HCT116 (cell line): Measurements from ENCODE around the gene CTCFL. TPM values are rescaled to one million over a fixed set of nuclear protein-coding genes. Genes with fewer than 3 reads are reported as not detected.

Experiments
- ATAC-seq: fragments of 200-7000 bp; cut with Tn5 transposase; 2 replicates; pipeline ENCODE4 v1.9.1; 2020; ENCODE audit warnings: mild to moderate bottlenecking, moderate library complexity
- BruUV-seq: library from RNA; stranded (reverse); fragments of 400-500 nt; replicated peaks from 2 replicates; lab custom pipeline; 2021; lab: Mats Ljungman, UMichigan
- CTCF ChIA-PET: fragments of 300-600 bp; sonication (Branson Sonifier 250); formaldehyde crosslinking; loops from one replicate; lab custom pipeline; 2021; ENCODE audit warnings: antibody characterized with exemption; lab: Charles Lee
- POLR2A ChIA-PET: fragments of 300-600, 350-600 bp; sonication (Branson Sonifier 250); formaldehyde crosslinking; loops from one replicate; lab custom pipeline; 2021; ENCODE audit warnings: antibody characterized with exemption; lab: Charles Lee
- RAD21 ChIA-PET, 2 experiments: fragments of 300-600 bp; sonication (Branson Sonifier 250); formaldehyde crosslinking; loops; one replicate each; lab custom pipeline; 2023; ENCODE audit warnings: low total read pairs in 2 of 2; ENCODE audit not compliant: uncharacterized antibody in 2 of 2, unreplicated experiment in 2 of 2, low non-redundant PET in 1 of 2; lab: Charles Lee
- DNase-seq: peaks from one replicate; pipeline ENCODE4 v3.0.0-alpha.2; 2010; ENCODE audit warnings: low read depth, low spot score
- H2AFZ ChIP-seq: fragments of 200-600 bp; shearing (Covaris generic), sonication (generic); 2 replicates; pipeline ENCODE4 v1.6.1; 2017; ENCODE audit warnings: low read depth, mixed run types, mixed read lengths, antibody characterized with exemption, low read length; ENCODE audit not compliant: poor library complexity, severe bottlenecking
- H3K27ac ChIP-seq: 2 replicates; pipeline ENCODE4 v1.5.1; 2012; ENCODE audit warnings: low read depth, low read length
- H3K27me3 ChIP-seq: fragments of 200-600 bp; sonication (generic); 2 replicates; pipeline ENCODE4 v1.6.1; 2016; ENCODE audit warnings: mixed run types, low read length, mixed read lengths; ENCODE audit not compliant: insufficient read depth
- H3K36me3 ChIP-seq, 2 experiments: fragments of 200-500 bp in 1 of 2; fragments of 200-600 bp in 1 of 2; sonication (Bioruptor generic) in 1 of 2; sonication (generic) in 1 of 2; 2 replicates each; pipeline versions ENCODE4 v1.5.1 to v1.6.1; 2014 to 2016; ENCODE audit warnings: low read length in 2 of 2, inconsistent platforms in 1 of 2, mixed read lengths in 1 of 2, mixed run types in 1 of 2; ENCODE audit not compliant: insufficient read depth in 2 of 2, control insufficient read depth in 1 of 2
- H3K4me1 ChIP-seq, 2 experiments: fragments of 200-600 bp in 1 of 2; sonication (generic) in 1 of 2; 2 replicates each; pipeline versions ENCODE4 v1.5.1 to v1.6.1; 2012 to 2017; ENCODE audit warnings: low read length in 2 of 2, inconsistent platforms in 1 of 2, mild to moderate bottlenecking in 1 of 2, mixed read lengths in 1 of 2, mixed run types in 1 of 2, moderate library complexity in 1 of 2; ENCODE audit not compliant: insufficient read depth in 2 of 2, control insufficient read depth in 1 of 2
- H3K4me2 ChIP-seq: fragments of 200-600 bp; sonication (generic); 2 replicates; pipeline ENCODE4 v1.6.1; 2017; ENCODE audit warnings: mixed run types, low read length, mixed read lengths
- H3K4me3 ChIP-seq, 2 experiments: fragments of 200-600 bp in 1 of 2; sonication (generic) in 1 of 2; replicated peaks in 1 of 2; 2 replicates each; pipeline ENCODE4 v1.5.1; 2011 to 2016; ENCODE audit warnings: low read length in 2 of 2, control low read depth in 1 of 2, low read depth in 1 of 2, mild to moderate bottlenecking in 1 of 2, mixed read lengths in 1 of 2, mixed run types in 1 of 2
- H3K79me2 ChIP-seq: fragments of 200-600 bp; sonication (generic); 2 replicates; pipeline ENCODE4 v1.6.1; 2017; ENCODE audit warnings: mild to moderate bottlenecking, mixed run types, low read length, moderate library complexity, mixed read lengths; ENCODE audit not compliant: insufficient read depth
- H3K9ac ChIP-seq: fragments of 200-600 bp; sonication (generic); 2 replicates; pipeline ENCODE4 v1.6.1; 2016; ENCODE audit warnings: low read length, mixed read lengths
- H3K9me2 ChIP-seq: fragments of 200-600 bp; sonication (generic), shearing (Covaris generic); 2 replicates; pipeline ENCODE4 v1.6.1; 2017; ENCODE audit warnings: mixed run types, mild to moderate bottlenecking, moderate library complexity; ENCODE audit not compliant: insufficient read depth
- H3K9me3 ChIP-seq, 2 experiments: fragments of 200-500 bp in 1 of 2; fragments of 200-600 bp in 1 of 2; sonication (Bioruptor generic) in 1 of 2; sonication (generic) in 1 of 2; 2 replicates each; pipeline ENCODE4 v1.6.1; 2014 to 2017; ENCODE audit warnings: low read length in 2 of 2, mixed read lengths in 2 of 2, inconsistent platforms in 1 of 2, low read depth in 1 of 2, mild to moderate bottlenecking in 1 of 2, mixed run types in 1 of 2, moderate library complexity in 1 of 2; ENCODE audit not compliant: control insufficient read depth in 1 of 2, insufficient read depth in 1 of 2
- H4K20me1 ChIP-seq: fragments of 200-600 bp; sonication (generic), shearing (Covaris generic); 2 replicates; pipeline ENCODE4 v1.6.1; 2017; ENCODE audit warnings: mixed run types, mild to moderate bottlenecking, moderate library complexity; ENCODE audit not compliant: insufficient read depth
- CEBPB ChIP-seq: IDR thresholded peaks from 2 replicates; pipeline ENCODE4 v1.6.1; 2012; ENCODE audit warnings: low read depth
- CTCF ChIP-seq, 3 experiments: fragments of 200-600 bp in 1 of 3; sonication (generic) in 1 of 3; IDR thresholded peaks in 2 of 3; conservative IDR thresholded peaks in 1 of 3; 2 replicates each; pipeline ENCODE4 v1.5.1; 2012 to 2017; ENCODE audit warnings: low read depth in 2 of 3, low read length in 2 of 3, antibody characterized with exemption in 1 of 3, borderline replicate concordance in 1 of 3, control low read depth in 1 of 3, mild to moderate bottlenecking in 1 of 3, mixed read lengths in 1 of 3, mixed run types in 1 of 3, moderate library complexity in 1 of 3; ENCODE audit not compliant: insufficient read depth in 1 of 3
- POLR2AphosphoS5 ChIP-seq: IDR thresholded peaks from 2 replicates; pipeline ENCODE4 v1.6.1; 2011; ENCODE audit warnings: mild to moderate bottlenecking, low read depth, low read length, moderate library complexity
- REST ChIP-seq: IDR thresholded peaks from 2 replicates; pipeline ENCODE4 v1.6.1; 2012; ENCODE audit warnings: low read depth
- ZFX ChIP-seq: fragments of 450-650 bp; IDR thresholded peaks from 2 replicates; pipeline ENCODE4 v1.6.1; 2017
- ZNF274 ChIP-seq: fragments of 200-500 bp; sonication (Bioruptor generic); IDR thresholded peaks from 2 replicates; pipeline ENCODE4 v1.6.1; 2014; ENCODE audit warnings: mild to moderate bottlenecking, low read depth, low read length, inconsistent platforms
- intact Hi-C: fragments of 100-400 bp; cut with micrococcal nuclease; formaldehyde crosslinking; loops from 2 replicates; pipeline ENCODE4 v1.10.0; 2022
- total RNA-seq: library from RNA; stranded (reverse); gene quantifications from one replicate; pipeline ENCODE4 v1.2.1, GENCODE V29; 2021; ENCODE audit not compliant: unreplicated experiment

The CTCFL gene
- total RNA-seq, 1 experiment from 2014 or later, result 0.34 TPM

DNA sequence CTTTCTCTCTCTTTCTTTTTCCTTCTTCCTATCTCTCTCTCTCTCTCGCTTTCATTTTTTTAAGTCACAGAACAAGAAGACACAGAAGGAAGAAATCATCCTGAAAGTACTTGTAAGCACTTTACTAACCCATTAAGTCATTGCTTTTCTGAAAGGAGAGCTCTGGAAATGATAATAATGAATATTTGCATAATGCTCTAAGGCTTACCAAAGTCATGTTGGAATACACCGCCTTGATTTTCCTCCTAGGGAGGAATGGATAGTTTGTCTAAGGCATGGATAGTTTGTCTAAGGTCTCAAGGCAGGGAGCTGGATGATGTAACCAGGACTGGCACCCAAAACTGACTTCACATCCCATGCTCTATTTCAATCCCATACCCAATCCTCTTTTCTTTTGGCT, 12.9 kb upstream of the CTCFL start:
- ChIA-PET POLR2A (no interaction called here), RAD21 (no interaction called here), CTCF (interaction anchor here (0.7 kb wide), 1 partner anchor 39 kb away, joined by 3 read pairs; no protein-coding TSS in a partner anchor)
- ATAC-seq, result no peak
- Histone ChIP-seq H2AFZ (no peak overlapping the region), H3K36me3 (no peaks in the 10 kb centered on the region), H3K27me3 (peaks cover 52% of the 10 kb centered on the region), H3K9me3 (no peaks in the 10 kb centered on the region), H3K9ac (no peak overlapping the region), H3K9me2 (no peaks in the 10 kb centered on the region), H3K4me1 (no peaks in the 10 kb centered on the region), H4K20me1 (no peaks in the 10 kb centered on the region), H3K4me3 (no peak overlapping the region), H3K27ac (no peak overlapping the region), H3K79me2 (no peaks in the 10 kb centered on the region), H3K4me2 (no peak overlapping the region)
- intact Hi-C loops, result no loop called here
- TF ChIP-seq POLR2AphosphoS5 (no peak), ZNF274 (no peak), CTCF (IDR thresholded peaks at IDR 0.05 in 2 of 3, conservative IDR thresholded peaks at IDR 0.05 in 1 of 3; ENCODE audit: borderline replicate concordance in 1 of 3, insufficient read depth in 1 of 3, low read depth in 2 of 3, low read length in 2 of 3) (no peak), REST (no peak), ZFX (no peak), CEBPB (no peak)
- no TSS peak for BruUV-seq
- no peak for DNase-seq
